Brain microvascular endothelial cell (primary cell): ENCODE data around the gene CASR.
"Not testable (repeated sequence)": the region's sequence is repeated elsewhere in the genome, so short reads cannot be mapped to it uniquely, and the experiment has no call there.

Experiments used
- DNase-seq: peaks from one replicate; pipeline ENCODE4 v3.0.0-alpha.2; 2020
- H3K27ac ChIP-seq: fragments of 250-450 bp; sonication (Bioruptor Pico); 2 replicates; pipeline ENCODE4 v1.5.1; 2020; ENCODE audit warnings: mild to moderate bottlenecking, moderate library complexity
- H3K27me3 ChIP-seq: fragments of 250-450 bp; sonication (Bioruptor Pico); replicated peaks from 2 replicates; pipeline ENCODE4 v1.5.1; 2020; ENCODE audit warnings: mild to moderate bottlenecking
- H3K36me3 ChIP-seq: fragments of 250-450 bp; sonication (Bioruptor Pico); replicated peaks from 2 replicates; pipeline ENCODE4 v1.5.1; 2020; ENCODE audit warnings: mild to moderate bottlenecking
- H3K4me3 ChIP-seq: 2 replicates; pipeline ENCODE4 v1.5.1; 2011; ENCODE audit warnings: low read depth, mild to moderate bottlenecking, control low read depth, low read length, moderate library complexity
- CTCF ChIP-seq: IDR thresholded peaks from 2 replicates; pipeline ENCODE4 v1.5.1; 2011; ENCODE audit warnings: low read depth, mild to moderate bottlenecking, moderate library complexity, low read length, control low read depth, inconsistent platforms; ENCODE audit errors: missing control alignments
- in situ Hi-C: cut with HindIII; loops from 2 replicates; pipeline ENCODE4 v1.10.0; 2017; ENCODE audit warnings: low sequenced_read_pairs, low pct_ligation_motif_present

Gene CASR

GRCh38 chr3:122168044-122168443 lies 15.4 kb upstream of the CASR start:
- in situ Hi-C loops: no loop called here

GRCh38 chr3:122169911-122170310 lies 13.6 kb upstream of the CASR start:
- Histone ChIP-seq H3K27me3 (no peaks in the 10 kb centered on the region), H3K4me3 (no peak overlapping the region), H3K27ac (no peak overlapping the region), H3K36me3 (no peaks in the 10 kb centered on the region)
- TF ChIP-seq CTCF: no peak
- no peak for DNase-seq
- in situ Hi-C loops: no loop called here

More at GRCh38 chr3:122168044-122168443, 15.4 kb upstream of the CASR start:
- no peak for TF ChIP-seq CTCF
- Histone ChIP-seq H3K27ac (no peak overlapping the region), H3K4me3 (no peak overlapping the region), H3K27me3 (no peaks in the 10 kb centered on the region), H3K36me3 (no peaks in the 10 kb centered on the region)
- DNase-seq: no peak

DNA sequence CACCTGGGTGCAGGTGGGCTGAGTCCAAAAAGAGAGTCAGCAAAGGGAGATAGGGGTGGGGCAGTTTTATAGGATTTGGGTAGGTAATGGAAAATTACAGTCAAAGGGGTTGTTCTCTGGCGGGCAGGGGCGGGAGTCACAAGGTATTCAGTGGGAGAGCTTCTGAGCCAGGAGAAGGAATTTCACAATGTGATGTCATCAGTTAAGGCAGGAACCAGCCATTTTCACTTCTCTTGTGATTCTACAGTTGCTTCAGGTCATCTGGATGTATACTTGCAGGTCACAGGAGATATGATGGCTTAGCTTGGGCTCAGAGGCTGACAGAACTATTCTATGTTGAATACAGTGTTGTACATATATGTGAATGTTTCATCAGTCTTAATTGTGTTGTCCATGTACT lies 12.1 kb upstream of the CASR start:
- H3K27me3 ChIP-seq, H3K4me3 ChIP-seq, DNase-seq, in situ Hi-C loops, H3K27ac ChIP-seq, H3K36me3 ChIP-seq: not testable (repeated sequence)

- H3K27ac ChIP-seq: no peak overlapping the region
- no peak overlapping the region for H3K4me3 ChIP-seq
- DNase-seq: no peak
- no peaks in the 10 kb centered on the region for H3K36me3 ChIP-seq
- in situ Hi-C loops: no loop called here
- no peak for TF ChIP-seq CTCF
- peaks cover 5% of the 10 kb centered on the region for H3K27me3 ChIP-seq
Observed at GRCh38 chr3:122178711-122179110, 4.8 kb upstream of the CASR start.

DNA sequence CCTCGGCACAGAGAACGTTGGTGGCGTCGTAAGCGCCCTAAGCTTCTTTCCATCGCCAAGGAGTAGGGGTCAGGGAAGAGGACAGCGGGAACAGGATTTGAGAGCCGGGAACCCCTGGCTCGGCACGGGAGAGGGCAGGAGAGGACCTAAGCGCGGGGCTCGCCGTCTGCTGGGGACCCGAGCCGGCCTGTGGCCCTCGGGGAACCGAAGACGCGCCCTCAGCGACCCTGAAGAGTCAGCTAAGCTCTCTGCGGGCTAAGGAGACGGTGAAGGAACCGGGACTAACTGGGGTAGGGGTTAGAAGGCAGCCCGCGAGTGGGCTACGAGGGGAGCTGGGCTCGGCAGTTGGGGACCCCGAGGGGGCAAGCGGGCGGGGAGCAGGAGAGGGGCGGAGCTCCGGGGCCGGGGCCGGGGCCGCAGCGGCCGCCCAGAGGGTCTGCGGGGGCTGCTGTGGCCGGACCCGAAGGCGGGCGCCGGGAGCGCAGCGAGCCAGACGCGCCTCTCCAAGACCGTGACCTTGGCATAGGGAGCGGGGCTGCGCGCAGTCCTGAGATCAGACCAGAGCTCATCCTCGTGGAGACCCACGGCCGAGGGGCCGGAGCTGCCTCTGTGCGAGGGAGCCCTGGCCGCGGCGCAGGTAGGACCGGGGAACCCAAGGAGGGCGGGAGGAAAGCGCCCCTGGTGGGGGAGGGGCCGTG lies 574 bp downstream of the CASR start:
- DNase-seq: no peak
- Histone ChIP-seq H3K27me3 (peaks cover 18% of the 10 kb centered on the region), H3K4me3 (no peak overlapping the region), H3K36me3 (no peaks in the 10 kb centered on the region), H3K27ac (no peak overlapping the region)
- no peak for TF ChIP-seq CTCF
- in situ Hi-C loops: no loop called here

DNA sequence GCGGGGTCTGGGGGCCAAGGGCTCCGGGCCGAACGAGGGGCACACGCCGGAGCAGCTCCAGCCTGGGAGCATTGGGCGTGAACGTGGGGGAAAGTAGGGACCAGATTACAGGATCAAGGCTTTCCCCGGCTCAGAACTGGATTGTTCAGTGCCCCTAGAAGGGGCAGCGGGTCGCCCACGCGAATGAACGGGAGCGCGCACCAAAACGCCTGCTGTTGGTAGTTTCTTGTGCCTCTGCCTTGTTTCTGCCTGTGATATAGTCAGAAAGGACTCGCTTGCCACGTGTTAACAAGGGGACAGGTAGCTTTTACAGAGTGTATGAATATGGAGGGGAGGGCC lies 1.1 kb downstream of the CASR start:
- TF ChIP-seq CTCF: no peak
- no peak overlapping the region for H3K4me3 ChIP-seq
- in situ Hi-C loops: no loop called here
- no peaks in the 10 kb centered on the region for H3K36me3 ChIP-seq
- H3K27me3 ChIP-seq: peaks cover 18% of the 10 kb centered on the region
- no peak for DNase-seq
- no peak overlapping the region for H3K27ac ChIP-seq
